GM21526 (cell line): ENCODE measurements around the gene PTPN22.
A peak's percentile ranks its signal among the peaks of the same experiment; 100 is the strongest.
"Not testable (repeated sequence)": the region's sequence is repeated elsewhere in the genome, so short reads cannot be mapped to it uniquely, and the experiment has no call there.

ENCODE experiments used
- ATAC-seq: cut with Tn5 transposase; IDR thresholded peaks from one replicate; pipeline ENCODE4 v1.9.1; 2021; ENCODE audit warnings: moderate library complexity; ENCODE audit not compliant: unreplicated experiment, low FRiP score

The PTPN22 gene

DNA sequence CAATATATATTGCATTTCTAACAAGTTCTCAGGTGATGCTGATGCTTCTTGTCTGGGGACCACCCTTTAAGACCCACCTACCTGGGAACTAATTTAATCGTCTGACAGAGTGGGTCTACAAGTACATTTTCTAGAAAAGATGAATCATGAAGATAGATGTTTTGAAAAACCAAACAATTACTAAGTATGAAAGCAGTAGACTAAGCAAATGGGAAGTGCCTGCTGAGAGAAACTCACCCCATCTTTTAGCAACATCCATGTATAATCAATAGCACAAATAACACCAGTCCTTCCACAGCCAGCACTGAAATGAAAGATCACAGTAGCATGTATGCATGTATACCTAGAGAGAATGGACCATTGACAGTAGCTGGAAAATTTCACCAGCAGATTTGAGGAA lies 17.3 kb downstream of the PTPN22 start:
- no peak for ATAC-seq

DNA sequence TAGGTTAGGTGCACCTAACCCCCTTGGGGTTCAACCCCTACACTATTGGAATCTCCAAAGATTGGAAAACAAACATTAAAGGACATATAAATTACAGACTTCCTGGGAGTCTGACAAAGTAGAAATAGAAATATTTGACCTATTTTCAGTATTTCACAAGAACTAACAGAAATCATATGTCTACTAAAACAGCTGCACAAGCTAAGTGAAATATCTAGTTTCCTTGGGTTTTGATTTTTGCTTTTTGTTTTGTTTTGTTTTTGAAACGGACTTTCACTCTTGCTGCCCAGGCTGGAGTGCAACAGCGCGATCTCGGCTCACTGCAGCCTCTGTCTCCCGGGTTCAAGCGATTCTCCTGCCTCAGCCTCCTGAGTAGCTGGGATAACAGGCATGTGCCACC lies 18.8 kb downstream of the PTPN22 start:
- not testable (repeated sequence) for ATAC-seq

DNA sequence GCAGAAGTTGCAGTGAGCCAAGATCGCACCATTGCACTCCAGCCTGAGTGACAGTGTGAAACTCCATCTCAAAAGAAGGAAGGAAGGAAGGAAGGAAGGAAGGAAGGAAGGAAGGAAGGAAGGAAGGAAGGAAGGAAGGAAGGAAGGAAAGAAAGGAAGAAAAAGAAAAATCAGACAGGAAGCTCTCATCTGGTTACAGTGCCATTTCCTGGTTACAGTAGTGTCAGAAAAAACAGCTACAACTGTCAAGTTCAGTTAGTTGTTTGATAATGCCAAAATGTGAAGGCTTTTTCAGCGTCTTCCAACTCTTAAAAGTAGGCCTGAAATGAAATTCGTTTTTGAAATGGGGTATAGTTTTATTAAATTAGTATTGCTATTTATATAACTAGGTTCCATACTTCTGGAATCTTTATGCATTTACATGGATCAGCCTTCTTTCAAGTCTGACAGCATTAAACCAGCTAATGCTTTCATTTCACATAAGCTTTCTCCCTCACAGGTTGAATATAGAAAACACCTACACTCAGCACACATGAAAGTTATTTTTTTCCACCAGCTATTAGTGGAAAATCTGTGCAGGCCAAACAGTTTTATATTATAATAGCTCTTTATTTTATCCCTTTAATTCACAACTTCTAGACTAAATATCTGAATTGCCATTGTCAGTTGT lies 21.2 kb downstream of the PTPN22 start:
- ATAC-seq: no peak

DNA sequence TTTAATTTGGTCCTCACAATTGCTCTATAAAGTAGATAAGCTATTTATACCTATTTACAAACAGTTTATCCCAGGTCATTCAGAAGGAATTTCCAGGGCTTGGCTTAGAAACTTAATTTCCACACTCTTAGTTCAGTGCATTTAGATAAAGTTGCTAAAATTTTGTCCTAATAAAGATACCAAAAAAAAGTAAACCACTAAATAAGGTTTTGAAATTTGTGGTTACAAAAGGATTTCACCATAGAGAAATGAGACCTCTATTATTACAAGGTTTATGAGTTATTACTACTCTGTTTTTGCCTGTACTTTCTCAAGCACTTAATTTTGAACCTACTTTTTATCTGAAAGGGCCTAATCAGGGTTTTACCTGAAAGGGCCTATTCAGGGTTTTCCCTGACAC lies 22.4 kb downstream of the PTPN22 start:
- no peak for ATAC-seq

- ATAC-seq: no peak
These were observed 25.0 kb downstream of the PTPN22 start for GRCh38 chr1:113846391-113847035.

- no peak for ATAC-seq
These were observed 35.0 kb downstream of the PTPN22 start for GRCh38 chr1:113836534-113836933.

- ATAC-seq: no peak
These were observed 35.7 kb downstream of the PTPN22 start for GRCh38 chr1:113835686-113836290.

DNA sequence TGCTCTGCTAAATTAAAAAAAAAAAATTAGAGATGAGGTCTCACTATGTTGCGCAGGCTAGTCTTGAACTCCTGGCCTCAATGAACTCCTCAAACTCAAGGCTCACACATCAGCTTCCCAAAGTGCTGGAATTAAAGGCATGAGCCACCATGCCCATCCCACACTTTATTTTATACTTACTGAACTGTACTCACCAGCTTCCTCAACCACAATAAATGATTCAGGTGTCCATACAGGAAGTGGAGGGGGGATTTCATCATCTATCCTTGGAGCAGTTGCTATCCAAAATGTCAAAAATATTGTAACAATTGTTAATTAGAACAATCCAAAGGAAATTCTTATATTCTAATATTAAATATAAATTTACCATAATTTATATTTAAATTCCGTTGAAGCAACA lies 36.8 kb downstream of the PTPN22 start:
- ATAC-seq: no peak

- no peak for ATAC-seq
These were observed 41.5 kb downstream of the PTPN22 start for GRCh38 chr1:113830039-113830438.

DNA sequence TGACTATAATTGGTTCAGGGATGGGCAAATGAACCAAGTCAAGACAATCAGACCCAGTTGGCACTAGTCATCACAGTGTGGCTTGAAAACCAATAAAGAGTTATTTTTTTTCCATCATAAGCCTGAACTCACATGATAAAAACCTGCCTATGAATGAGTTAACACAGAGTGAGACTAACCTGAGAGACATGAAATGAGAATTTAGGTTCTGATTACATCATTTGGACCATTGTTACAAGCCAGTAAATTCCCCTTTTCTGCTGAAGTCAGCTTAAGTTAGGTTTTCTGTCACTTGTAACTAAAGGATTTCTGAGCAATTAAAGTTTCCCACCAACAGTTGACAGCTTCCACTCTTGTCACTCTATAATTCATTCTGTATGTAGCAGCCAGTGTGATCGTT lies 49.6 kb downstream of the PTPN22 start:
- ATAC-seq: no peak

DNA sequence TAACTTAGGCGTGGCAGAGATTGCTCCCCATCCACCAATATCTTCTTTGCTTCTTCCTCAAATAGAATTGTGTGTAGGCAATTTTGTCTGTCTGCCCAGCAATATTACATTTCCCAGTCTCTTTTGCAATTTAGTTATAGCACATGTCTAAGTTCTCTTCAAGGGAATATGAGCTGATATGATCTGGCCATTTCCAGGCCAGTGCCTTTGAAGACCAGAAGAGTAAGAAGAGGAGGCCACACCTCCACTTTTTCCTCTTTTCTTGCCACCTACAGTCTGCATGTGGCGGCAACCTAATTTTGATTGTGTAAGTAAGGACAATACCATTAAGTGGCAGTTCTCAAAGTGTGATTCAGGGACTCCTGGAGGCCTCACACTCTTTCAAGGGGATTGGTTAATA lies 52.9 kb downstream of the PTPN22 start:
- no peak for ATAC-seq

DNA sequence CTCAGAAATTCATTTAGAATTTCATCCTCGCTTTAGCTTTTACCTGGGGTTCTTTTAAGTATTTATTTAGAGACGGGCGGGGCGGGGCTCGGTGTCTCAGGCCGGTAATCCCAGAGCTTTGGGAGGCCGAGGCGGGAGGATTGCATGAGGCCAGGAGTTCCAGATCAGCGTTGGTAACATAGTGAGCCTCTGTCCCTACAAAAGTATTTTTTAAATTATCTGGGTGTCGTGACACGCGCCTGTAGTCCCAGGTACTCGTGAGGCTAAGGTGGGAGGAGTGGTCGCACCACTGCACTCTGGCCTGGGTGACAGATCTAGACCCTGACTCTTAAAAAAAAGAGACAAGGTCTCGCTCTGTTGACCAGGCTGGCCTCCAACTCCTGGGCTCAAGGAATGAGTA lies 58.3 kb downstream of the PTPN22 start:
- no peak for ATAC-seq

- no peak for ATAC-seq
These were observed 58.8 kb downstream of the PTPN22 start for GRCh38 chr1:113812661-113813135.

GRCh38 chr1:113811888-113812660 lies 59.4 kb downstream of the PTPN22 start, which contains the start of gene RSBN1:
RSBN1 (minus strand) TSS chr1:113812476; CDS start chr1:113812412, 64 bp downstream.
- peak; percentile 89 for ATAC-seq

- ATAC-seq: peak; percentile 31
These were observed 60.2 kb downstream of the PTPN22 start for GRCh38 chr1:113811156-113811887.

GRCh38 chr1:113809670-113810602 lies 61.6 kb downstream of the PTPN22 start:
- ATAC-seq: no peak

DNA sequence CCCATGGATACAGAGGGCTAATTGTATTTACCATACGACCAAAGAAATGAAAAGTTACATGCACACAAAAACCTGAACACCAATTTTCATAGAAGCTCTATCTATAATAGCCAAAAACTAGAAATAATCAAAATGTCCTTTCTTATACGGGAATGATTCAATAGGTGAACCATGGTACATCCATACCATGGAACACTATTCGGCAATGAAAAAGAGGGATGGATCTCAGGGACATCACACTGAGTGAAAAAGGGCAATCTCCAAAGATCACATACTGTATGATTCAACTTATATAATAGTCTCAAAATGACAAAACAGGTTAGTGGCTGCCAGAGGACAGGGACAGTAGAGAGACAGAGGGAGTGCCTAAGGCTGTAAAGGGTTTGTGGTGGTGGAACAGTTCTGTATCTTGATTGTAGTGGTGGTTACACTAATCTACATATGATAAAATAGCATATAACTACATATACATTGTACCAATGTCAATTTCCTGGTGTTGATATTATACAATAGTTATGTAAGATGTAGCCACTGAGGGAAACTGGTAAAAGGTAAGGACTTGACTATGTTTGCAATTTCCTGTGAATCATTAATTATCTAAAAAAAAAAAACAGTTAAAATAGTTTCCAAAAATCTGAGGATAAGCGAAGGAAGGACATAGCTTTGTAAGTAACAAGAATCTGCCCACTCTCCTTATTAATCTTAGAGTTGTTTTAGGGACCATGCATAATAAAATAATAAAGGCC lies 62.9 kb downstream of the PTPN22 start:
- no peak for ATAC-seq

GRCh38 chr1:113805639-113806038 lies 65.9 kb downstream of the PTPN22 start:
- no peak for ATAC-seq

DNA sequence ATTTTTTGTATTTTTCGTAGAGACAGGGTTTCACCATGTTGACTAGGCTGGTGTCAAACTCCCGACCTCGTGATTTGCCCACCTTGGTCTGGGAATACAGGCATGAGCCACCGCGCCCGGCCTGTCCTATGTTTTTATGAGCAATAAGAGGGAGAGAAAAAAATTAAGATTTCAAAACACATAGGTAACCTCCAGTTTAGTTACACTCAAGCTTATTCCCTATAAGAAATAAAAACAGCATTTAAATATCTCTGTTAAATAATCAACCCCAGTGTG lies 66.3 kb downstream of the PTPN22 start:
- no peak for ATAC-seq
